HL-60 (cell line): ENCODE data around the gene FASN.
A peak's percentile ranks its signal among the peaks of the same experiment; 100 is the strongest.

Source experiments
- DNase-seq, 2 experiments: peaks; one replicate each; pipeline ENCODE4 v3.0.0-alpha.2; 2010 to 2020; ENCODE audit warnings: low read depth in 1 of 2, low spot score in 1 of 2
- H3K27ac ChIP-seq: fragments of 250-450 bp; sonication (Bioruptor Pico); replicated peaks from 2 replicates; pipeline ENCODE4 v1.5.1; 2020; ENCODE audit warnings: mild to moderate bottlenecking, moderate library complexity
- H3K27me3 ChIP-seq: fragments of 250-450 bp; sonication (Bioruptor Pico); 2 replicates; pipeline ENCODE4 v1.5.1; 2021; ENCODE audit warnings: mild to moderate bottlenecking, moderate library complexity; ENCODE audit not compliant: insufficient read depth, poor library complexity, severe bottlenecking
- H3K4me3 ChIP-seq: replicated peaks from 2 replicates; pipeline ENCODE4 v1.5.1; 2011; ENCODE audit warnings: mild to moderate bottlenecking, control low read depth, low read length; ENCODE audit not compliant: insufficient read depth
- CTCF ChIP-seq: IDR thresholded peaks from one replicate; pipeline ENCODE4 v1.5.1; 2011; ENCODE audit warnings: low read length, control low read depth, inconsistent platforms; ENCODE audit not compliant: insufficient read depth
- GABPA ChIP-seq: IDR thresholded peaks from 2 replicates; pipeline ENCODE4 v1.6.1; 2012; ENCODE audit warnings: low read depth
- POLR2AphosphoS5 ChIP-seq: IDR thresholded peaks from 2 replicates; pipeline ENCODE4 v1.6.1; 2012; ENCODE audit warnings: low read depth
- REST ChIP-seq: IDR thresholded peaks from 2 replicates; pipeline ENCODE4 v1.6.1; 2012; ENCODE audit warnings: low read depth; ENCODE audit not compliant: insufficient replicate concordance
- SPI1 ChIP-seq: IDR thresholded peaks from 2 replicates; pipeline ENCODE4 v1.6.1; 2012; ENCODE audit warnings: low read depth, mild to moderate bottlenecking, borderline replicate concordance

FASN gene

GRCh38 chr17:82059272-82060000 is 38.6 kb downstream of the FASN start:
- TF ChIP-seq REST = no peak
- peak; percentile 39; the same call in 1 of the 2 replicates for TF ChIP-seq POLR2AphosphoS5
- no peak for TF ChIP-seq SPI1
- no peak for TF ChIP-seq GABPA
- TF ChIP-seq CTCF = no peak

GRCh38 chr17:82058855-82059249 is 39.2 kb downstream of the FASN start:
- TF ChIP-seq POLR2AphosphoS5 = no peak
- no peak for TF ChIP-seq CTCF
- TF ChIP-seq GABPA = no peak
- TF ChIP-seq SPI1 = no peak
- TF ChIP-seq REST = no peak
- Histone ChIP-seq H3K27me3 (no peaks in the 10 kb centered on the region), H3K4me3 (no peak overlapping the region), H3K27ac (no peak overlapping the region)
- DNase-seq = no peak

More at GRCh38 chr17:82059272-82060000, 38.6 kb downstream of the FASN start:
- DNase-seq = no peak
- Histone ChIP-seq H3K27ac (no peak overlapping the region), H3K27me3 (no peaks in the 10 kb centered on the region), H3K4me3 (no peak overlapping the region)

GRCh38 chr17:82058230-82058854 is 39.7 kb downstream of the FASN start:
- H3K27ac ChIP-seq = no peak overlapping the region
- H3K4me3 ChIP-seq = no peak overlapping the region
- TF ChIP-seq GABPA (no peak), CTCF (no peak), POLR2AphosphoS5 (no peak), REST (no peak), SPI1 (no peak)
- no peak for DNase-seq
- H3K27me3 ChIP-seq = no peaks in the 10 kb centered on the region
